GM21423 (cell line): ENCODE data around the gene KCNJ6.
"Not testable (repeated sequence)": the region's sequence is repeated elsewhere in the genome, so short reads cannot be mapped to it uniquely, and the experiment has no call there.

Experiments
- ATAC-seq: cut with Tn5 transposase; IDR thresholded peaks from one replicate; pipeline ENCODE4 v1.9.1; 2021; ENCODE audit warnings: mild to moderate bottlenecking, moderate library complexity; ENCODE audit not compliant: unreplicated experiment

KCNJ6 gene

DNA sequence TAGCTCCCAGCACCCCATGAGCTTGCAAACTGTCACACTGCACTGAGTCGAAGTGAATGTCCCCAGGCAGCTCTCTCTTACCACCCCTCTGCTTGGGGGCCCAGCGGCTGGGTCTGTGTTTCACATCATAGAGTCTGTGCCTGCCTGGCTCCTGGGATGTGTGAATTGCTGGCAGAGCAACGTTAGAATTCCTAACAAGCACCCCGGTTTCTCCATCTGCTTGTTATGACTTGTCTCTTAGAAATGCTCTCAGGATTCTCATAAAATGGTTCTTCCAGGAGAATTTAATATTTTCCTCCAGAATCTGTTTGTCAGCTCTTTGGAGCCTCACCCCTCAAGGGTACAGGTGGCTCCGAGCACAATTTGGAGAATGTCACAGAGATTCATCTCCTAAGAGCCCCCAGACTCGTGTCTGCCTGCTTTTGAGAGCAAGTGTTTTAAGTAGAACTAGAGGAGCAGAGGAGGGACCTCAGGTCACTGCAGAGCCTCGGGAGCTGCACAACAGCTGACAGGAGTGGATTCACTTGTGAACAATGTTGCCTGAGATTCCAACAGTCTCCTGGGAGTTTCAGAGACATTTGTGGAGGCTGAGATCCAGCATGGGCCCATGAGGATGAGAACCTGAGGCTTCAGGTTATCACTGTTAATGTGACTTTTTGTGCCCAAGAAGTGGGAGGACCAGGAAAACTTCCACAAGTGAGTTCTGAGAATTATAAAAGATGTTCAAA, 131.5 kb downstream of the KCNJ6 start:
- no peak for ATAC-seq

- ATAC-seq = no peak
Observed at GRCh38 chr21:37783016-37783415, 133.2 kb downstream of the KCNJ6 start.

- no peak for ATAC-seq
Observed at GRCh38 chr21:37780991-37781983, 135.0 kb downstream of the KCNJ6 start.

DNA sequence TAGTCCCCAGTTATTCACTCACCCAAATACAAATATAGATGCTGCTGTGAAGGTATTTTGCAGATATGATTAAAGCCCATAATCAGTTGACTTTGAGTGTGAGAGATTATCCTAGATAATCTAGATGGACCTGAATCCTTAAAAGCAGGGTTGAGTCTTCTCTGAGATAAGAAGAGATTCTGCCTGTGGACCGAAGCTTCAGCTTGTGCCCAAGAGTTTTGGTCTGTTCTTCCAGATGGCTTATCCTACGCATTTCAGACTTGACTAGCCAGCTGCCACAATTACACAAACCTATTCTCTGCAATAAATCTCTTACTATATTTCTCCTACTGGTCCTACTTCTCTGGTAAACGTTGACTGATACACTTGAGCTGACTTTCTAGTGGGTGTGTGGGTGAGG, 145.1 kb downstream of the KCNJ6 start:
- ATAC-seq = no peak

- no peak for ATAC-seq
Observed at GRCh38 chr21:37770461-37770860, 145.8 kb downstream of the KCNJ6 start.

- ATAC-seq = no peak
Observed at GRCh38 chr21:37769656-37770055, 146.6 kb downstream of the KCNJ6 start.

DNA sequence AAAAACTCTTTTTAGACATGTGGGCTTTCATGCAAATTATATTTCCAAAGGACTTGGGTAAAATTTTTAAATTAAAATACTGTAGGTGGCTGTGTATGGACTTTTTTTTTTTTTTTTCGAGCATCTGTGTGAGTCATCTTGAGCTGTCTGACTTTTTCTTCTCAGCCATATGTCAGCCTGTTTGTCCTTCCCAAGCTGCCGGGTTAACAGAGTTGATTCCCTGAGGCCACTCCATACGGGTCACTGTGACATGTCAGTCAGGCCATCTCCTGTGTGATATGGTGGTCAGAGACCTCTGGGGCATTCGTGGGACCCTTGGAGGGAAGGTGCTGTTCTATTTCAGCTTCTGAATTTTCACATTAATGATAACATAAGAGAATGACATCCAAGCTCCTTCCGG, 148.3 kb downstream of the KCNJ6 start:
- ATAC-seq = no peak

- ATAC-seq = no peak
Observed at GRCh38 chr21:37766129-37766528, 150.1 kb downstream of the KCNJ6 start.

DNA sequence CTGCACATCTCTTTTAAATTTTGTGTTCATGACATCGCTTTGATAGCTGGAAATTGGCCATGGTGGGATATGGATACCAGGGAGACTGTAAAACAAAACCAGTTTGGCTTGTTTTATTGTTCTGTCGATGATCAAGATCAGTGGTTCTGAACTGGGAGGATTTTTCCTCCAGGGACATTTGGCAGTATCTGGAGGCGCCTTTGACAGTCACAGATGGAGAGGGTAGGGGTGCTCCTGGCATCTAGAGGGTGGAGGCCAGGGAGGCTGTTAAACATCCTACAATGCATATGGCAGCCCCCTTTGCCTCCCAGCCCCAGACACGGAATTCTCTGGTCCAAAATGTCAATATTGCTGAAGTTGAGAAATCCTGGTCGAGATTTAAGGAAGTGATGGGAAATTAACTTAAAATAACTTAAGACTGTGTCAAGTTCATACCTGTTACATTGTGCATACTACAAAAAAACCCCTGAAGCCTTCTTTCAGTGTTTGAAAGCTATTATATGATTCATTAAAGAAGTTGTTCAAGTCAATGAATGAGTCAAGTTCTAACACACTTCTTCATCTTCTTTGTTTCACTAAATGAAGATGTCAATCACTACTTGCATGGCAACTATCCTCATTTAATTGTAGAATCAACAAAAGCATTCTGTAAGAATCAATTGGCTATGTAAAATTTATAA, 150.9 kb downstream of the KCNJ6 start:
- ATAC-seq = no peak

GRCh38 chr21:37764691-37765090, 151.6 kb downstream of the KCNJ6 start:
- no peak for ATAC-seq

- ATAC-seq = no peak
Observed at GRCh38 chr21:37763298-37763697, 153.0 kb downstream of the KCNJ6 start.

- no peak for ATAC-seq
Observed at GRCh38 chr21:37762606-37763005, 153.7 kb downstream of the KCNJ6 start.

DNA sequence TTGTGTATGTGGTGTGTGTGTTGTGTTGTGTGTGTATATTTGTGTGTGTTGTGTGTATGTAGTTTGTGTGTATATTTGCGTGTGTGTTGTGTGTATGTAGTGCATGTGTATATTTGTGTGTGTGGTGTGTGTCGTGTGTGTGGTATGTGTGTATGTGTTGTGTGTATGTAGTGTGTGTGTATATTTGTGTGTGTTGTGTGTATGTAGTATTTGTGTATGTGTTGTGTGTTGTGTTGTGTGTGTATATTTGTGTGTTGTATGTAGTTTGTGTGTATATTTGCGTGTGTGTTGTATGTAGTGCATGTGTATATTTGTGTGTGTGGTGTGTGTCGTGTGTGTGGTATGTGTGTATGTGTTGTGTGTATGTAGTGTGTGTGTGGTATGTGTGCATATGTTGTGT, 154.9 kb downstream of the KCNJ6 start:
- not testable (repeated sequence) for ATAC-seq

- no peak for ATAC-seq
Observed at GRCh38 chr21:37759777-37760176, 156.5 kb downstream of the KCNJ6 start.

DNA sequence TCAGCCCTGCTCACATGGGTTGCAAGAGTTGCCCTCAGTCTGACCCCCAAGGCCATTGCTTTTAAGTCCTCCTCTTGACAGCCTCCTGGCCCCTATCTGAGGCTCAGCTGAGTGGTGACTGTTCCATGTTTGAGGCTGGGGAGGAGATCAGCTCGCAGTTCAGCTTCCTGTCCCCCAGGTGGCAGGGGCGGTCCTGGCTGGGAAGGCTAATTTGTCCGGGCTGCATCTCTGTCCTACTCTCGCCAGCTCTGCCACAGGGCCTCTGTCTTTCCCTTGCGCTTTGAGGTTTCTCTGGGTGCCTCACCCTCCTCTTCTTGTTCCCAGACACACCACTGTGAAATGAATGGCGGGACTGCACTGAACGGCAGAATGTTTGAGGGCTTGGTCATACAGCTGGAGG, 157.3 kb downstream of the KCNJ6 start:
- no peak for ATAC-seq

- ATAC-seq = no peak
Observed at GRCh38 chr21:37757606-37758376, 158.5 kb downstream of the KCNJ6 start.

- ATAC-seq = no peak
Observed at GRCh38 chr21:37753122-37753599, 163.1 kb downstream of the KCNJ6 start.

DNA sequence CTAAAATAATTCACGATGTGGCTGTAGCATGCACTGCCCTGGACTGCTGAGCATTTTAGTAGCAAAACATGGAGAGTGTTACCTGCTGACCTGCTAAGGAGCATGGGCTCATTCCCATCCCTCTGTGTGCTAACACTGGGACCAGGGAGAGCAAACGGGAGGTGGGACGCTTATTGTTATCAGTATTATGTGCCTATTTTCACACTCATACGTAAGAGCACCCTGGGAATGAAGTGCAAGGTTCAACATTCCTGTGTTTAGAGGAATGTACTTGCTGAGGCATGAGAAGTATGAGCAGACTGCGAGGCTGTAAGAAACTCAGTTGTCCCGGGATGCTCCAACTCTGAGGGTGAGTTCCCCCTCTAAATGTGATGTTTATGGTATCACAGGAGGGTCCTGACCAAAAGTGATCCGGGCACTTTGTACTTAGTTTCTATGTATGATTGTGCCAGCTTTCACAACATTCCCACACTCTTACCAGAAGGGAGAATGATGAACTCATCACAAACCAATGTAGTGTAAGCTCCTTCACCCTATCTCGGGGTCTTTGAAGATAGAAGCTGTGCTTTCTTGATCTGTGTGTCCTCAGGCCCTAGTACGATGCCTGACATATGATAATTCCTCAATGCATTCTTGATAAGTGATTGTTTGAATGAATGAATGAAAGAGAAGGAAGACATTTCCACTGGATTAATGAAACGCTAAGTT, 164.8 kb downstream of the KCNJ6 start:
- no peak for ATAC-seq

- no peak for ATAC-seq
Observed at GRCh38 chr21:37749132-37749531, 167.1 kb downstream of the KCNJ6 start.

GRCh38 chr21:37748351-37748750, 167.9 kb downstream of the KCNJ6 start:
- no peak for ATAC-seq
